Thyroid gland (tissue), 4 donors: Measurements from ENCODE around the gene TMEM132D. TPM values are rescaled to one million over a fixed set of nuclear protein-coding genes. Genes with fewer than 3 reads are reported as not detected.

ENCODE experiments used
- DNase-seq, 2 donors: peaks; one replicate each; pipeline ENCODE4 v3.0.0-alpha.2; 2019
- H3K27ac ChIP-seq, 3 donors: fragments of 200-600 bp; sonication (generic); 1 replicate in 2 of 3; 2 replicates in 1 of 3; pipeline ENCODE4 v1.5.1; 2016 to 2019; ENCODE audit warnings: mild to moderate bottlenecking in 1 of 3, moderate library complexity in 1 of 3
- H3K27me3 ChIP-seq: fragments of 200-600 bp; sonication (generic); one replicate; pipeline ENCODE4 v1.5.1; 2019
- H3K36me3 ChIP-seq, 2 donors: fragments of 200-600 bp; sonication (generic); one replicate each; pipeline ENCODE4 v1.5.1; 2016 to 2019
- H3K4me1 ChIP-seq, 2 donors: fragments of 200-600 bp; sonication (generic); one replicate each; pipeline ENCODE4 v1.5.1; 2017 to 2019
- H3K4me3 ChIP-seq, 3 donors: fragments of 200-600 bp; sonication (generic); replicated peaks in 1 of 3; 1 replicate in 2 of 3; 2 replicates in 1 of 3; pipeline ENCODE4 v1.5.1; 2016; ENCODE audit warnings: mild to moderate bottlenecking in 1 of 3
- H3K9me3 ChIP-seq: fragments of 200-600 bp; sonication (generic); one replicate; pipeline ENCODE4 v1.5.1; 2017
- POLR2A ChIP-seq, 2 donors: fragments of 450-650 bp; IDR thresholded peaks; one replicate each; pipeline ENCODE4 v1.6.1; 2017; ENCODE audit warnings: antibody characterized with exemption in 2 of 2, mild to moderate bottlenecking in 2 of 2, moderate library complexity in 1 of 2
- WGBS, 2 donors: methylation state at CpG; one replicate each; pipeline ENCODE4 v1.1.5; 2017; 5-methylcytosine and 5-hydroxymethylcytosine counted together
- intact Hi-C: fragments of 100-400 bp; cut with DNase I; formaldehyde crosslinking; loops from one replicate; pipeline ENCODE4 v1.15.1; 2023
- total RNA-seq, 4 donors: library from RNA; depleted of rRNA; stranded (reverse); fragments of >200 nt; gene quantifications; one replicate each; pipeline ENCODE4 v1.2.3, GENCODE V29; 2016
- TF ChIP-seq, protein P1 (sequence below), 6 experiments: fragments of 200-600 bp in 3 of 6; fragments of 450-650 bp in 3 of 6; sonication (generic) in 3 of 6; IDR thresholded peaks; one replicate each; pipeline ENCODE4 v1.5.1; 2016 to 2019; ENCODE audit warnings: antibody characterized with exemption in 6 of 6, mild to moderate bottlenecking in 2 of 6, inconsistent platforms in 1 of 6, moderate library complexity in 1 of 6

The TMEM132D gene
- total RNA-seq, 4 donors from 2014 or later, result not detected

DNA sequence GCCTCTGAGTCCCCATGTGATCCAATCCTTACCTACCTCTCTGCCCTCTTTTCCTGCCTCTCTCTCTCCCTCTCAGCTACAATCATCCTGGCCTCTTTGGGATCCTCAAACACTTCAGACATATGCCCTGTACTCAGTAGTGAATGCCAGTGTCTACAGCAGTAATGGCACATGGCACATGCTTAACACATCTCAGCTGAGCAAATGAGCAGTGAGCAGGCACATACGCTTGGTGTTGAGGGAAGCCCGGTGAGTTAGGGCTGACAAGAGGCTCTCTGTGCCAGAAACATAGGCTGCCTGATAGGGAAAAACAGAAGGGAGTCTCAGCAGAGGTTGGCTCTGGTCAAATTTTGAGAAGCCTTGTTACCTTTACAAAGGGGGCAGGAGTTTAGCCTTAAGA, 409.1 kb downstream of the TMEM132D start:
- TF ChIP-seq, protein P1, sequence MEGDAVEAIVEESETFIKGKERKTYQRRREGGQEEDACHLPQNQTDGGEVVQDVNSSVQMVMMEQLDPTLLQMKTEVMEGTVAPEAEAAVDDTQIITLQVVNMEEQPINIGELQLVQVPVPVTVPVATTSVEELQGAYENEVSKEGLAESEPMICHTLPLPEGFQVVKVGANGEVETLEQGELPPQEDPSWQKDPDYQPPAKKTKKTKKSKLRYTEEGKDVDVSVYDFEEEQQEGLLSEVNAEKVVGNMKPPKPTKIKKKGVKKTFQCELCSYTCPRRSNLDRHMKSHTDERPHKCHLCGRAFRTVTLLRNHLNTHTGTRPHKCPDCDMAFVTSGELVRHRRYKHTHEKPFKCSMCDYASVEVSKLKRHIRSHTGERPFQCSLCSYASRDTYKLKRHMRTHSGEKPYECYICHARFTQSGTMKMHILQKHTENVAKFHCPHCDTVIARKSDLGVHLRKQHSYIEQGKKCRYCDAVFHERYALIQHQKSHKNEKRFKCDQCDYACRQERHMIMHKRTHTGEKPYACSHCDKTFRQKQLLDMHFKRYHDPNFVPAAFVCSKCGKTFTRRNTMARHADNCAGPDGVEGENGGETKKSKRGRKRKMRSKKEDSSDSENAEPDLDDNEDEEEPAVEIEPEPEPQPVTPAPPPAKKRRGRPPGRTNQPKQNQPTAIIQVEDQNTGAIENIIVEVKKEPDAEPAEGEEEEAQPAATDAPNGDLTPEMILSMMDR (IDR thresholded peaks at IDR 0.05), result no peak
- TF ChIP-seq POLR2A (IDR thresholded peaks at IDR 0.05), result no peak
- Histone ChIP-seq H3K4me1 (no peaks in the 10 kb centered on the region), H3K27ac (no peak overlapping the region), H3K9me3 (no peaks in the 10 kb centered on the region), H3K27me3 (no peaks in the 10 kb centered on the region), H3K4me3 (no peak overlapping the region), H3K36me3 (no peaks in the 10 kb centered on the region)
- intact Hi-C loops, result no loop called here
- no peak for DNase-seq
- WGBS, 2 donors, result 80 to 84% methylated on average over 2 of the region's 2 CpGs

DNA sequence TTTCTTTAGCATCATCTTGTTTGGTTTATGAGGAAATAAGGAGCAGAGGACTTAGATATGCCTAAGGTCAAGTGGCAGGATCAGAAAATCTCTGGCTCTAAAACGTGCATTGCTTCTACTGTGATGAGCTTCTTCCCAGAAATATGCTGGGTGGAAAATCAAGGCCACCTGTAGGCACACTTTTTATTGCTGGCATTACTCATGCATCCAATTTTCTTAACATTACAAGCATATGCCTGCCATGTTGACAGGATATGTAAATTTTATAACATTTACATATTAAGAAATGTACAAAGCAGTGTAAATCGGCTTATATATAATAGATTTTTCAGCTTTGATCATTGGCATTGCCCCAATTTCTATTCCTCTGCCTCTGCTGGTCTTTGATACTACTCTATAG, 409.6 kb downstream of the TMEM132D start:
- no peaks in the 10 kb centered on the region for H3K9me3 ChIP-seq
- 54 to 60% methylated on average over 2 of the region's 2 CpGs for WGBS, 2 donors
- H3K36me3 ChIP-seq, result no peaks in the 10 kb centered on the region
- TF ChIP-seq, protein P1 (IDR thresholded peaks at IDR 0.05), result no peak
- no peak for TF ChIP-seq POLR2A (IDR thresholded peaks at IDR 0.05)
- H3K4me1 ChIP-seq, result no peaks in the 10 kb centered on the region
- DNase-seq, result no peak
- no peaks in the 10 kb centered on the region for H3K27me3 ChIP-seq
- H3K4me3 ChIP-seq, result no peak overlapping the region
- intact Hi-C loops, result no loop called here
- H3K27ac ChIP-seq, result no peak overlapping the region

DNA sequence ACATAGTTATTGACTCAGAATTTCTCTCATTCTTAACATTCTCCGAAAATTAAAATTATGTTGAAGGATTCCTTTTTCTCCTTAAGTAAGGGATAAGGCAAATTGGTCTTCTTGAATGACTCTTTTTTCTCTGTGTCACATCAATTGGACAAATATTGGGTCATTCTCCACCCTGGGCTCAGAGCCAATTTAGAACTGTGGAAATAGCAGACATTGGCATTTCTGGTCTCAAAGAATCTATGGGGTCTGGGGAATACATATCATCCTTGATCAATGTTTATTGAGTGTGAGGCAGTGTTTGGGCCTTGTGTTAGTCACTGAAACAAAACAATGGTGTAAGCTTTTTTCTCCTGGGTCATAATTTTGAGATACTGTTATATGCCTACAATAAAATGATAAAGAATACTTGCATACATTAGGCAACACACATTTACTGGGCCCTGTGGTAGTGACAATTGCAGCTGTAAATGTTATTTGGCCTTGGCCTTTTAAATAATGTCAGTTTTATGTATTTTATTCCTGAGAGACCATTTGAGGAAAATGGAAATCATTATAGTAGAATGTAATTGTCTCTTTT, 414.6 kb downstream of the TMEM132D start:
- DNase-seq, result no peak
- no peak overlapping the region for H3K27ac ChIP-seq
- no peaks in the 10 kb centered on the region for H3K9me3 ChIP-seq
- no peak overlapping the region for H3K4me3 ChIP-seq
- intact Hi-C loops, result no loop called here
- 85 to 92% methylated on average over 1 of the region's 1 CpG for WGBS, 2 donors
- TF ChIP-seq POLR2A (IDR thresholded peaks at IDR 0.05), result no peak
- TF ChIP-seq, protein P1 (IDR thresholded peaks at IDR 0.05), result no peak
- H3K4me1 ChIP-seq, result no peaks in the 10 kb centered on the region
- H3K27me3 ChIP-seq, result no peaks in the 10 kb centered on the region
- H3K36me3 ChIP-seq, result no peaks in the 10 kb centered on the region

DNA sequence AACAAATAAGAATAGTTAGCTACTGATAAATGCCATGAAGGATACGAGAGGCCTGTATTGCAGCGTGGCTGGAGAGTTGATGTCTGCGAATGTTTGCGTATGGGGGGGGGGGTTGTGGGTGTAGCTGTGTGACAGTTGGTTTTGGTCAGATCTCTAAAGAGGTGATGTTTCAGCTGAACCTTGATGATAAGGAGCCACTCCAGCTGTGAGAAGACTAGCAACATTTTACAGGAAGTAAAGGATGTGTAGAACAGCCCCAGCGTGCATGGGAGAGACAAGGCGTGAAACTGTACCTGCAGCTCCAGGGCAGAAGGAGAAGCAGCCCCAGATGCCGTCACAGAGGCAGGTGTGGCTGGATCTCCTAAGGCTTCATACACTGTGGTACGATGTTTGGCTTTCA, 416.9 kb downstream of the TMEM132D start:
- Histone ChIP-seq H3K9me3 (no peaks in the 10 kb centered on the region), H3K27ac (no peak overlapping the region), H3K27me3 (no peaks in the 10 kb centered on the region), H3K4me3 (no peak overlapping the region), H3K4me1 (no peaks in the 10 kb centered on the region), H3K36me3 (no peaks in the 10 kb centered on the region)
- 80 to 81% methylated on average over 8 of the region's 8 CpGs for WGBS, 2 donors
- intact Hi-C loops, result no loop called here
- TF ChIP-seq POLR2A (IDR thresholded peaks at IDR 0.05), result no peak
- no peak for DNase-seq

DNA sequence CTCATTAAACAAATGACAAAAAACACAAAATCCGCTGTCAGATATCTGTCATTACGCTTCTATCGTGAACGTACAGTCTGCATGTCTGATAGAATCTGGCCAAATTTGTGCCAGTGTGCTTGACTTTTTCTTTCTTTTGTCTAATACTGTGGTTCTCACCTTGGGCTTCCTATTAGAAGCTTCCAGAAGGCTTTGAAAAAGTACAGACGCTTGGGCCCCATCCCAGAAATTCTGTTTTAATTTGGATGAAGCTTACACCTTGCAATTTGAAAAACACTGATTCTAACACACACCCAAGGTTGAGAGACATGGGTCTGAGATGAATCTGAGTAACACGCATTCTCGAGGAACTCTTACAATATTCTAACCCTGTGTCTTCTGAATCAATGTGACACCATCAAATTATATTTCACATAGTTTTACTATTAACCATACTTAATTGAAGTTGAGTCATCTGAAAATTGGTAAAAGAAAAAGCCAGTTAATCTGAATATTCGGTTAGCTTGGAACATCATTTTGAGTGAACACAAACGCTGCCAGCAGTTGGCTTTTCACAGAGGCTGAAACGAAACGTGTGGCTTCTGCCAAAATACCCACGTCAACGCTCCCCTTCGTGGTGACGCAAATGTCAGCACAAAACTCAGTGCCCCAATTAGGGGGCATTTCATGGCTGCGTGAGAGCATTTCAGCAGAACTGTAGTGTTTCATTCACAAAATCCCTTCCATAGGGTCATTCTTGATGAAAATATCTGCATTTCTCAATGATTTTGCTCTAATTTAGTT, 420.5 kb downstream of the TMEM132D start:
- intact Hi-C loops, result no loop called here
- TF ChIP-seq POLR2A (IDR thresholded peaks at IDR 0.05), result no peak
- TF ChIP-seq, protein P1 (IDR thresholded peaks at IDR 0.05), result no peak
- 88 to 89% methylated on average over 16 of the region's 16 CpGs for WGBS, 2 donors
- Histone ChIP-seq H3K27me3 (no peaks in the 10 kb centered on the region), H3K9me3 (no peaks in the 10 kb centered on the region), H3K27ac (no peak overlapping the region), H3K36me3 (no peaks in the 10 kb centered on the region), H3K4me3 (no peak overlapping the region), H3K4me1 (no peaks in the 10 kb centered on the region)
- no peak for DNase-seq
